Lower leg skin (tissue), 3 donors: ENCODE measurements around the gene CREB3.

ENCODE experiments used
- CTCF ChIP-seq, 3 donors: fragments of 450-650 bp; IDR thresholded peaks; one replicate each; pipeline ENCODE4 v1.5.1; 2016; ENCODE audit warnings: antibody characterized with exemption in 3 of 3, mild to moderate bottlenecking in 3 of 3, moderate library complexity in 2 of 3
- POLR2A ChIP-seq, 2 donors: fragments of 450-650 bp; IDR thresholded peaks; one replicate each; pipeline ENCODE4 v1.6.1; 2016 to 2017; ENCODE audit warnings: antibody characterized with exemption in 2 of 2, mild to moderate bottlenecking in 1 of 2, moderate library complexity in 1 of 2

DNA sequence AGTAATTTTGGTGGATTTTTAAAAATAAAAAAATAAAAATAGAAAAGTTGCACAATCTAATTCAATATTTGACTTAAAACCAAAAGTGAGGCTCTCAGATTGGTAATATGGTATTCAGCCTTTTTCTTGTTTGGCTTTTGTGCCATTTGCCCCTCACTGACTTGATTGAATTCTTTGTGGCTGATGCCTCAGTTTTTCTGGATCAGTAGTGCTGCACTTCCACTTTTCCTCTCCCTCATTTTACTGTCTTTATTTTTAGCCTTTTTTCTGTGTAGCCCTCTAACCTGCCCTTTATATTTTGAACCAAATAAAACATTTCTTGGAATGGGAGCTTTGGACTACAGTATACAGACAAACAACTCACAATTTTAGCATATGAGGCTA is 25.4 kb downstream of the CREB3 start:
- no peak for TF ChIP-seq CTCF (IDR thresholded peaks at IDR 0.05)
- no peak for TF ChIP-seq POLR2A (IDR thresholded peaks at IDR 0.05)
